Pericardium fibroblast (primary cell): ENCODE measurements around the gene MYZAP. TPM values are rescaled to one million over a fixed set of nuclear protein-coding genes. Genes with fewer than 3 reads are reported as not detected.

Experiments used
- total RNA-seq: library from RNA; depleted of rRNA; stranded (reverse); fragments of >200 nt; gene quantifications from 2 replicates; pipeline ENCODE4 v1.2.3, GENCODE V29; 2015

MYZAP gene, protein sequence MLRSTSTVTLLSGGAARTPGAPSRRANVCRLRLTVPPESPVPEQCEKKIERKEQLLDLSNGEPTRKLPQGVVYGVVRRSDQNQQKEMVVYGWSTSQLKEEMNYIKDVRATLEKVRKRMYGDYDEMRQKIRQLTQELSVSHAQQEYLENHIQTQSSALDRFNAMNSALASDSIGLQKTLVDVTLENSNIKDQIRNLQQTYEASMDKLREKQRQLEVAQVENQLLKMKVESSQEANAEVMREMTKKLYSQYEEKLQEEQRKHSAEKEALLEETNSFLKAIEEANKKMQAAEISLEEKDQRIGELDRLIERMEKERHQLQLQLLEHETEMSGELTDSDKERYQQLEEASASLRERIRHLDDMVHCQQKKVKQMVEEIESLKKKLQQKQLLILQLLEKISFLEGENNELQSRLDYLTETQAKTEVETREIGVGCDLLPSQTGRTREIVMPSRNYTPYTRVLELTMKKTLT
- 0.35 and 0.68 TPM in 2 replicates for total RNA-seq

DNA sequence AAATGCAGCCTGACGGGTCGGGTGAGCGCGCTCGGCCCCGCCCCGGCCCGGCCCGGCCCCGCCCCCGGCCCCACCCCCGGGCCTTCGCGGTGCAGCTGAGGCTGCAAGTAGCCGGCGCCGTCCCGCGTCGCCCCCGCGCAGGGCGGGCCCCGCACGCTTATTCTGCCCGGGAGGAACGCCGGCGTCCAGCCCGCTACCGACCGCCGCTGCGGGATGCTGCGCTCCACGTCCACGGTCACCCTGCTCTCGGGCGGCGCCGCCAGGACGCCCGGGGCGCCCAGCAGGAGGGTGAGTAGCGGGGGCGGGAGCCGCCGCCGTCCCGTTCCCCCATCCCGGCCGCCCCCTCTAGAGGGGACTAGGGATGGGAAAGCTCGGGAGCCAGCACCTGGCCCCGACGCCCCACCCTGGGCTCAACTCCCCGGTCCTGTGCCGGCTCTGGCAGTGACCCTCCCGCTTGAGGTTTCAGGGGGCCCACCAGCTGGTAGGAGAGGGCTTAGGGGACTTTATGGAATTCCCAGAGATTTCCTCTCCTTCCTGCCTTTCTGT is at the start of gene MYZAP:
MYZAP (plus strand) TSS at position 83 of the 546 bp plus-strand sequence; CDS start at position 214, 131 bp downstream.

DNA sequence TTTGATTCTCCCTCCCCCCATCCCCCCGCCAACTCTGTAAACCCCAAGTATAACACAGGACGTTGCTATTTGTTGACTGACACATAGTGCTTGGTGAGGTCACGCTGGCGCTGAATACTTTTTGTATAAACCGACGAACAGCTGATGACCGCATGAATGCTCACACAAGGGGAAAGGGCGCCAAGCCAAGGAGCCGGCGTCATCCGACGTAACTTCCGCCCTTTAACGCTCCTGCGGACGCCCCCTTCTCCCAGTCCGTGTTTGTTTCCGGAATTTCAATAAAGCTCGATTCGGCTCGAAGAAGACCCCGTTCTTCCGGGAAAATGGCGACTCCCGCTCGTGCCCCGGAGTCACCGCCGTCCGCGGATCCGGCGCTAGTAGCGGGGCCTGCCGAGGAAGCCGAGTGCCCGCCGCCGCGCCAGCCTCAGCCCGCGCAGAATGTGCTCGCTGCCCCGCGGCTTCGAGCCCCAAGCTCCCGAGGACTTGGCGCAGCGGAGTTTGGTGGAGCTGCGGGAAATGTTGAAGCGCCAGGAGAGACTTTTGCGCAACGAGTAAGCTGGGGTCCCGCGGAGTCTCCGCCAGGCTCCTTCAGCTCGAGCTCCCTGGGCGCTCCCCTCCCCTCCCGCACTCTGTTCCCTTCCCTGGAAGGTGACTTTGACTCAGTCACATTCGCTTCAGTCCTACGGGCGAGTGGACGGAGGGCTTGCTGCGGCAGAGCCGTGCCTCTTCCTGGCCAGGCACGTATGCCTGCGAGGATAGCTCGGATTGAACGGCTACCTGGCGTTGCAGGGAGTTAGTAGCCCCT is 114.9 kb downstream of the MYZAP start, which contains the start of gene POLR2M:
POLR2M (plus strand) TSS at position 310 of the 805 bp plus-strand sequence; CDS start at position 439, 129 bp downstream.

Other genes with a start within 250 kb of the MYZAP start
- 0.43 and 10.2 TPM in 2 replicates for gene CGNL1, start 215.4 kb upstream of the MYZAP start, total RNA-seq
- gene POLR2M, start 114.8 kb downstream of the MYZAP start, total RNA-seq: 33.4 and 359 TPM in 2 replicates